Activated naive CD8-positive, alpha-beta T cell treated with anti-CD3 and anti-CD28 coated beads, Interleukin-2, amount 50 U/mL, for 16 hours (primary cell): ENCODE measurements around the gene TACC3.

Experiments used
- DNase-seq: peaks from one replicate; pipeline ENCODE4 v3.0.0-alpha.2; 2020; ENCODE audit warnings: low read depth, low spot score

The TACC3 gene

GRCh38 chr4:1746265-1746691, 25.0 kb downstream of the TACC3 start:
- DNase-seq, result peak; percentile 80

- DNase-seq, result no peak
Observed at GRCh38 chr4:1746919-1747602, 25.7 kb downstream of the TACC3 start.

- no peak for DNase-seq
Observed at GRCh38 chr4:1747603-1747967, 26.3 kb downstream of the TACC3 start.

GRCh38 chr4:1748465-1748995, 27.2 kb downstream of the TACC3 start:
- DNase-seq, result peak; percentile 63

- no peak for DNase-seq
Observed at GRCh38 chr4:1749370-1749769, 28.0 kb downstream of the TACC3 start.

GRCh38 chr4:1749826-1750225, 28.5 kb downstream of the TACC3 start:
- no peak for DNase-seq

GRCh38 chr4:1750381-1751154, 29.2 kb downstream of the TACC3 start:
- no peak for DNase-seq

- DNase-seq, result no peak
Observed at GRCh38 chr4:1751155-1751918, 30.0 kb downstream of the TACC3 start.

- no peak for DNase-seq
Observed at GRCh38 chr4:1751919-1752283, 30.6 kb downstream of the TACC3 start.

GRCh38 chr4:1752284-1753041, 31.1 kb downstream of the TACC3 start:
- no peak for DNase-seq

GRCh38 chr4:1753294-1753696, 32.0 kb downstream of the TACC3 start:
- DNase-seq, result no peak

- DNase-seq, result no peak
Observed at GRCh38 chr4:1753697-1754311, 32.5 kb downstream of the TACC3 start.

- no peak for DNase-seq
Observed at GRCh38 chr4:1754336-1754735, 33.0 kb downstream of the TACC3 start.

GRCh38 chr4:1755297-1755696, 34.0 kb downstream of the TACC3 start:
- no peak for DNase-seq

GRCh38 chr4:1756079-1756478, 34.8 kb downstream of the TACC3 start:
- DNase-seq, result no peak

- DNase-seq, result no peak
Observed at GRCh38 chr4:1756893-1757779, 35.8 kb downstream of the TACC3 start.

GRCh38 chr4:1757836-1758235, 36.5 kb downstream of the TACC3 start:
- DNase-seq, result no peak

GRCh38 chr4:1758306-1759121, 37.2 kb downstream of the TACC3 start:
- no peak for DNase-seq

GRCh38 chr4:1759170-1759817, 38.0 kb downstream of the TACC3 start:
- DNase-seq, result no peak
